GM19023 (cell line): ENCODE results near the gene DHTKD1.

Source experiments
- ATAC-seq: cut with Tn5 transposase; IDR thresholded peaks from one replicate; pipeline ENCODE4 v1.9.1; 2021; ENCODE audit warnings: mild to moderate bottlenecking, moderate library complexity; ENCODE audit not compliant: unreplicated experiment

The DHTKD1 gene

DNA sequence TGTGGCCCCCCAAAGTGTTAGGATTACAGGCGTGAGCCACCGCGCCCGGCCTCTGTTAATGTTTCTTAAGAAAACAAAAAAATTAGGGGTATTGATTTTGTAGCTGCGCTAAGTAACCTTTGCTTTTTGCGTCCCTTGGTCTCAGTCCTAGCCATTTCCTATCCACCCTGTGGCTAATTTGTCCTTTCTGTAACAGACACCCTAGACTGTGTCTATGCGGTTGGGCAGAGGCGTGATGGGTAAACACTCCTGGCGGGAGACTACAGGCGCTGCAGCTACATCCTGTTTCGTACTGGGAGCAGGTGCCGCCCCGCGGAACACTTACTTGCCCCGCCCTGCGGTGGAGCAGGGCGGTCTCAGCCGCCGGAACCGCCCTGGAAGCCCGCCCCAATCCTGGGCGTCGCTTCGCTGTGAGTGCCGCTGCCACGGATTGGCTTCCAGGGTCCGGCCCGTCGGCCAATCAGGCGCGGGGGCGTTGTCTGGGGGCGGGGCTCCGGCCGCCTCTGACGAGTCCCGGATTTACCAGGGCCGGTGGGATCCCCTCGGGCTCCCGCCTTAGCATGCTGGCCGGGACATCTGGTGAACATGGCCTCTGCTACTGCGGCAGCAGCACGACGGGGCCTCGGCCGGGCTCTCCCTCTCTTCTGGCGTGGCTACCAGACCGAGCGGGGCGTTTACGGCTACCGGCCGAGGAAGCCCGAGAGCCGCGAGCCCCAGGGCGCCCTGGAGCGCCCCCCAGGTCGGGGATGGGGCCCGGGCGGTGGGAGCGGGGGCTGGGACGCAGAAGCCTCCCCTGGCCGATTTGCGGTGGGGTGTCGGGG, at the start of gene DHTKD1:
TSS of gene DHTKD1 (plus strand) at position 506 of the 821 bp plus-strand sequence. CDS start at position 586, 80 bp downstream.
- ATAC-seq = peak; percentile 99

DNA sequence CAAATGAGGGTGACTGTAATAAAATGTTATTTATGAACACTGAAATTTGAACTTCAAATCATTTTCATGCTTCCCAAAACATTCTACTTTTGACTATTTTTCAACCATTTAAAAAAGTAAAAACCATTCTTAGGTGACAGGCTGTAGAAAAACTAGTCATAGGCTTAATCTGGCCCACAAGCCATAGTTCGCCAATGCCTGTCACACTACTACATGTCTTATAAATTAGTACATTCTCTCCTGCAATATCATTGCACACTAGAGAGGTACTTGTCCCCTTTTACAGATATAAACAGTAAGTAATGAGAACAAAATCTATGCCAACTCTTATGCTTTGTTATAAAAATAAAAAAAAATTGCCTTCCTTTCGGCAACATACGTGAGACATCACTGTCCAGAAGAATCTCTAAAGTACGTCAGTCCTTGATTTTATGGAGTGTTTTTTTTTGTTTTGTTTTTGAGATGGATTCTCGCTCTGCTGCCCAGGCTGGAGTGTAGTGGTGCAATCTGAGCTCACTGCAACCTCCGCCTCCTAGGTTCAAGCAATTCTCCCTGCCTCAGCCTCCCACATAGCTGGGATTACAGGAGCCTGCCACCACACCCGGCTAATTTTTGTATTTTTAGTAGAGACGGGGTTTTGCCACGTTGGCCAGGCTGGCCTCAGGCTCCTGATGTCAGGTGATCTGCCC, 49.3 kb upstream of the DHTKD1 start:
- no peak for ATAC-seq

DNA sequence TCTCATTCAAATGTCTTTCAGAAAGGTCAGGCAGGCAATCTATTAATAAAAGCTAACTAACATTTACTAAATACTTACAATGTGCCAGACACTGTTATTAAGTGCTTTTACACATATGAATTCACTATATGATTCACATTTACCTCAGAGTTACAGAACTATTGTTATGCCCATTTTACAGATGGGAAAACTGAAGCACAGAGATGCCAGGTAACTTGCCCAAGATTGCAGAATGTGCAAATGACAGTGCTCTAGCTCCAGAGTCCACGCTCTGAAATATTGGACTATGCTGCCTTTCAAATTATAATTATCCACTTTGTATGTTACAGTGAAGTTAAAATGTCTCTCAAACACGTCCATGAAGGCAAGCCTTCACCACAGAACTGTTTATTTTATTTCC, 48.2 kb upstream of the DHTKD1 start:
- no peak for ATAC-seq

DNA sequence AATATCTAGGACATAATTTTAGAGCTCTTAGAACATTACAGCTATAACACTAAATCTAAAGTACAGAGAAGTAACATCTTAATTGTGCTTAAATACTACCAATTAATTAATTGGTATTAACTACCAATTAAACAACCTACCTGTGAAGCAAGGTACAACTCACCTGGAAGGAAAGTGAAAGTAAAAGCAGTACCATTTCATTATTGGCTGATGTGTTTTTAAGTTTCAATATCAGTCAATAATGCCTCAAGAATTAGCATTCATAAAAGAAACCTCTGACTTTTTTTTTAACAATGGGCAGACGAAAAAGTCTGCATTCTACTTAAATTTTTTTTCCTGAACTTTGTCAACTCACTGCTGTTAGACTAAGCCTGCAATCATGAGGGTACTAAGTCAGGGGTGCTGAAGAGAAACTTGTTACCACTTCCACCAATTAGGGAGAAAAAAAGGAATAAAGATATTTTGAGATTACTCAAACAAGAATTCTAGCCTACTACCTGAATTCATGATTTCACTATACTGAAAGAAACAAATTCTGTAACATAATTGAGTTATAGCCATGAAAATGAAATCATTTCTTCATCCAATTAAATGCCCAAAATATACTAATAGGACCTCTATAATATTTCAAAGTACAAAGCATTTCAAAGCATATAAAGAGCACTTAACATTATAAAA, 46.0 kb upstream of the DHTKD1 start:
- no peak for ATAC-seq

GRCh38 chr10:12025591-12025990, 43.2 kb upstream of the DHTKD1 start:
- ATAC-seq = no peak

DNA sequence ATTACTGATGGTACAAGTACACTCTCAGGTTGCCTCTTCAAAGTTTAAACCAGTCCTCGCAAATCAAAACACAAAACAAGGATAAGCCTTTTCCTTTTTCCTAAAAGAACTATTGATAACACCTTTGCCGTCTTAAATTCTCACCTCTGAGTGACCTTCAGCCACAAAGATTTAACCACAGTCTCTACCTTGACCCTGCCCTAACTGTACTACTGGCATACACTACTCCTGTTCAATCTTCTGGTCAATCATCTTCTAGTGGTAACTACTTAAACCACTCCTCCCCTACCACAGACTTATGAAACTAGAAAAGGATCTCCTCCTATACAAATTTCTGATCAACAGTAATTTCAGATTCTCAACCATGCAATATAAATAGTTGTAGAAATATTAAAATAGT, 41.2 kb upstream of the DHTKD1 start:
- peak; percentile 83 for ATAC-seq

GRCh38 chr10:12031404-12031803, 37.4 kb upstream of the DHTKD1 start:
- no peak for ATAC-seq

- ATAC-seq = no peak
These were observed 32.6 kb upstream of the DHTKD1 start for GRCh38 chr10:12036073-12036655.

DNA sequence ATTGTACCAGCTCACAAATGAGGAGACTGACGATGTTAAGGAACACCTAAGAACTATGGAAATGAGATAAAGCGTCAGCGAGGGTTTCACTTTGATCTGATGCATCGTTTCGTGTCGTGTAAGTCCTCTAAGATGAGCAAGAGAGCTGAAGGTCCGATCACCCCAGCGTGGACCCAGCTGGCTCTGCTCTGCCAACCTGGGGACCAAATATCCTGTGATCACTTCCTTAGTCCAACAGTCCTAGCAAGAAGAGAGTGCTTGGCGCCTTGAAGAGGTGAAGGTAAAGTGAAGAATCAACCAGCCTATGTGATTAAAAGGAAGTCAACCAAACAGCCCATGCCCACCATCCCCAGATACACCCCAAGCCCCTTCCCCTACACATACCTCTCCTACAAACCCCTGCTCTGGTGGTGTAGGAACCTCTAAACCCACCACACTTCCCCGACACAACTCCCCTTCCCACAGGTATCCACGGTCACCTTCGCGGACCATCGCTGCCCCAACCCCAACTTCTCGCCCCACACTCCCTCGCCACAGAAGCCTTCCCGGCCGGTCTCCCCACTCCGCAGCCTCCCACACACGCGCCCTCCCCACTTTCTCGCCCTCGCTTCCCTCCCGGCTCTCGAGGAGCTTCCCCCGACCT, 26.9 kb upstream of the DHTKD1 start:
- ATAC-seq = no peak

- peak; percentile 20 for ATAC-seq
These were observed 26.4 kb upstream of the DHTKD1 start for GRCh38 chr10:12042409-12042796.

- ATAC-seq = peak; percentile 62
These were observed 25.7 kb upstream of the DHTKD1 start, which contains the start of gene UPF2 for GRCh38 chr10:12042797-12043651. UPF2 (minus strand) TSS chr10:12042809; CDS start chr10:12035423, 7,386 bp downstream.

GRCh38 chr10:12045596-12045995, 23.2 kb upstream of the DHTKD1 start:
- no peak for ATAC-seq

- no peak for ATAC-seq
These were observed 20.2 kb upstream of the DHTKD1 start for GRCh38 chr10:12048547-12048946.

- ATAC-seq = no peak
These were observed 18.2 kb upstream of the DHTKD1 start for GRCh38 chr10:12050528-12050927.

DNA sequence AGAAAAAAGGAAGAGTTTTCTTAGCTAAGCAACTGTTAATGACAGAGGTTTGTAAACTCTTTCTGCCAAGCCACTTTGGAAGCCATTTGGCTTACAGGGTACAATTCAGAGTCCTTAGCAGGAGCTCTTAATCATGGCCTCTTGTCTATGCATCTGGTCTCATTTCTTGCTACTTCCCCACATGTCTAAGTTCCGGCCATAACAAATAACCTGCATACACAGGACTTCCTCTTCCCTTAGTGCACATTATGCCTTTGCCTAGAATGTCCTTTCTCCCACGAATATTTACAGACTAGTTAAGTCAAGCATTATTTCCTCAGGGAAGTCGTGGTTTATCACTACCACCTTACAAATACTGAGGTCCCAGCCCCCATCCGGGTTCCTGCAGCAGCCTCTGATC, 17.5 kb upstream of the DHTKD1 start:
- no peak for ATAC-seq

DNA sequence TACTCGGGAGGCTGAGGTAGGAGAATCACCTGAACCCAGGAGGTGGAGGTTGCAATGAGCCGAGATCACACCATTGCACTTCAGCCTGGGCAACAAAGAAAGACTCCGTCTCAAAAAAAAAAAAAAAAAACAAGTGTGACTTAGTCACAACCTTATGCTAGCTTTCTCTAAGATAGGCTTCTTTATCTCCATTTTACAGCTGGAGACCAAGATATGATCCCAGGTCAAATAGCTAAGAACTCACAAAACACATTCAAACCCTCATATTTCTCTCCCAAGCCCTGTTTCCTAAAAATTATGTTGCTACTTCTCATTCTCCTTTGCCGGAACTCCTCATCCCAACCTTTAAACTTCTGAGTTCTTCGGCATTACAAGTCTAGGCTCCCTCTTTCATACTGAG, 13.0 kb upstream of the DHTKD1 start:
- no peak for ATAC-seq

DNA sequence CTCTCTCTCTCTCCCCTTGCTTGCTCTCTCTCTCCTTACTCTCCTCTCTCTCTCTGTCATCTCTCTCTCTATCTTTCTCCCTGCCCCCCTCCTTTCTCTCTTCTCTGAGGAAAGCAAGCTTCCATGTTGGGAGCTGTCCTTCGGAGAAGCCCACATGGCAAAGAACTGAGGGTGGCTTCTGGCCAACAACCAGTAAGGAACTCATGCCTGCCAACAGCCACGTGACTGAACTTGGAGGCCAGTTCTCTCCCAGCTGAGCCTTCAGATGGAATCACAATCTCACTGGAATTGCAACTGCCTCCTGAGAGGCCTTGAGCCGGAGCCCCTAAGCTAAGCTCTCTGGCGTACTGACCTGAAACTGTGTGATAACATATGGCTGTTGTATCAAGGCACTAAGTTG, 12.0 kb upstream of the DHTKD1 start:
- ATAC-seq = no peak

- no peak for ATAC-seq
These were observed 7.6 kb upstream of the DHTKD1 start for GRCh38 chr10:12061124-12061523.

DNA sequence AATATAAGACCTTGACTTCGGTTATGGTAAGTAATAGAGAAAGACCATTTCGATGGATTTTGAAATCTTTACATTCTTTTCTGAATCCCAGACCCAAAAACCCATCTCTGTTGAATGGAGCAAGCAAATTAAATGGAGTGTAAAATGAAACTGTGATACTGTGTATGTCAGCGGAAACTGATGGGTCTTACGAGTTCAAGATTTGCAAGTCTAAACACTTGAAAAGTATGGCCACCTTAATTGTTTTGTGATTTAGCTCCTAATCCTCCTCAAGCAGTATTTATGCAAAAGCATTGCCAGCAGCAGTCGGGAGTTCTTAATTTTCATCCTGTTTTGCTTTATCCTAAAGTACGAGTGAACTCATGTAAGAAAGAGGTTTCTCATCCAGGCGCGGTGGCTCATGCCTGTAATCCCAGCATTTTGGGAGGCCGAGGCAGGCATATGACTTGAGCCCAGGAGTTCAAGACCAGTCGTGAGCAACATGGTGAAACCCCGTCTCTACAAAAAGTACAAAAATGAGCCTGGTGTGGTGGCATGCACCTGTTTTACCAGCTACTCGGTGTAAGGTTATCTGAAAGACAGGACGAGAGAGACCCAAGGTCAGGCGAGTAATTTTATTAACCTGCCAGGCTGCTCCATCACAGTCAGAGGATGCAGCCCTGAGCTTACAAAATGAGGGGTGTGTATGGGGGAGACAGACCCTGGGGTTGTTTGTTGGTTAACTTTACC, 5.8 kb upstream of the DHTKD1 start:
- no peak for ATAC-seq
